CD4-positive, alpha-beta T cell (primary cell): Measurements from ENCODE around the gene NDRG3. TPM values are rescaled to one million over a fixed set of nuclear protein-coding genes. Genes with fewer than 3 reads are reported as not detected.
"Not testable (repeated sequence)": the region's sequence is repeated elsewhere in the genome, so short reads cannot be mapped to it uniquely, and the experiment has no call there.

Source experiments
- ATAC-seq: fragments of 200-7000 bp; cut with Tn5 transposase; one replicate; pipeline ENCODE4 v1.10.0; 2022; ENCODE audit warnings: mild to moderate bottlenecking; ENCODE audit not compliant: poor library complexity
- CTCF ChIA-PET: fragments of 350-600 bp; sonication (Branson Sonifier 250); formaldehyde crosslinking; loops from one replicate; lab custom pipeline; 2021; ENCODE audit warnings: antibody characterized with exemption, inconsistent platforms; lab: Charles Lee
- POLR2A ChIA-PET: fragments of 350-600 bp; sonication (Branson Sonifier 250); formaldehyde crosslinking; loops from one replicate; lab custom pipeline; 2021; ENCODE audit warnings: antibody characterized with exemption, inconsistent platforms; lab: Charles Lee
- DNase-seq, 14 experiments: peaks; one replicate each; pipeline ENCODE4 v3.0.0-alpha.2; 2013 to 2020; ENCODE audit warnings: mixed read lengths in 2 of 14
- H3K27ac ChIP-seq, 2 donors: one replicate each; pipeline versions ENCODE4 v1.5.1 to v1.7.0; 2013; ENCODE audit warnings: low read length in 2 of 2, low read depth in 1 of 2, mild to moderate bottlenecking in 1 of 2
- H3K27me3 ChIP-seq, 2 experiments: 1 replicate in 1 of 2; 2 replicates in 1 of 2; pipeline versions ENCODE4 v1.6.1 to v1.7.0; 2013; ENCODE audit warnings: low read length in 2 of 2, control low read depth in 1 of 2, mild to moderate bottlenecking in 1 of 2, moderate library complexity in 1 of 2; ENCODE audit not compliant: insufficient read depth in 2 of 2, control insufficient read depth in 1 of 2
- H3K36me3 ChIP-seq: one replicate; pipeline ENCODE4 v1.6.1; 2013; ENCODE audit warnings: low read length, control low read depth; ENCODE audit not compliant: insufficient read depth
- H3K4me1 ChIP-seq: one replicate; pipeline ENCODE4 v1.6.1; 2013; ENCODE audit warnings: low read length, control low read depth; ENCODE audit not compliant: insufficient read depth
- H3K4me3 ChIP-seq: one replicate; pipeline ENCODE4 v1.5.1; 2013; ENCODE audit warnings: mild to moderate bottlenecking, low read length, moderate library complexity
- H3K9me3 ChIP-seq, 2 experiments: 1 replicate in 1 of 2; 2 replicates in 1 of 2; pipeline versions ENCODE4 v1.6.1 to v1.7.0; 2013; ENCODE audit warnings: low read length in 2 of 2, mild to moderate bottlenecking in 2 of 2, control low read depth in 1 of 2, moderate library complexity in 1 of 2; ENCODE audit not compliant: control insufficient read depth in 1 of 2, insufficient read depth in 1 of 2
- H3K27ac Mint-ChIP-seq: one replicate; pipeline ENCODE4 v1.8.0; 2020; ENCODE audit warnings: mixed read lengths
- H3K27me3 Mint-ChIP-seq: one replicate; pipeline ENCODE4 v1.8.0; 2021; ENCODE audit warnings: mixed read lengths
- H3K36me3 Mint-ChIP-seq: one replicate; pipeline ENCODE4 v1.8.0; 2021; ENCODE audit warnings: low read depth, mixed read lengths
- H3K4me1 Mint-ChIP-seq: one replicate; pipeline ENCODE4 v1.8.0; 2021; ENCODE audit warnings: low read depth, mixed read lengths
- H3K4me3 Mint-ChIP-seq: one replicate; pipeline ENCODE4 v1.8.0; 2020; ENCODE audit warnings: mild to moderate bottlenecking, mixed read lengths
- H3K9me3 Mint-ChIP-seq: one replicate; pipeline ENCODE4 v1.8.0; 2020; ENCODE audit warnings: mixed read lengths
- intact Hi-C, 2 experiments: fragments of 100-400 bp; cut with DNase I in 1 of 2; cut with micrococcal nuclease in 1 of 2; formaldehyde crosslinking; loops; one replicate each; pipeline versions ENCODE4 v1.15.1 to v1.9.0; 2023 to 2025; cut with DNase I, micrococcal nuclease
- total RNA-seq, 174 experiments: library from RNA in 2 of 174; stranded (reverse) in 2 of 174; gene quantifications; one replicate each; pipeline ENCODE4 v1.2.3 and lab custom pipeline; 2021 to 2026
- TF ChIP-seq, protein P1 (sequence below): fragments of 200-600 bp; IDR thresholded peaks from one replicate; pipeline ENCODE4 v1.8.0; 2022; ENCODE audit warnings: antibody characterized with exemption, mild to moderate bottlenecking

The NDRG3 gene
- total RNA-seq, 2 experiments from 2014 or later: 17.3 to 17.5 TPM

DNA sequence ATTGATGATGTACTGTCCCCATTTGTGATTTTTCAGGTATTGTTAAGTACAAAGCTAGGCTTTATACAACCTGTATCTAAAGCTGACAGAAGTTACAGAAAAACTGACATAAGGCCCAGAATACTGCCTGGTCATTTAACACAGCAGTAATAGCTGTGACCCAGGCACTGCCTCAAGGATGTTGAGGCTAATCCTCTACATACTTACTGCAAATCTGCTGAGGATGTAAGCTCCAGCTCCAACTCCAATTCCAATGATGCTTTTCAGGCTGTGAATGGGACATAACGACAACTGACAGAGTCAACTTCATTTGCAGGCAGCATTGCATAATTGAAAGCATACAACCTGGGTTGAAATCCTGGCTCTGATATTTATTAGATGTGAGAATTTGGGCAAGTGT is 63.6 kb downstream of the NDRG3 start:
- Histone ChIP-seq H3K4me3 (no peak overlapping the region), H3K9me3 (no peaks in the 10 kb centered on the region), H3K27ac (no peak overlapping the region), H3K4me1 (no peaks in the 10 kb centered on the region), H3K36me3 (peaks cover 44% of the 10 kb centered on the region), H3K27me3 (no peaks in the 10 kb centered on the region)
- ChIA-PET CTCF (no interaction called here), POLR2A (no interaction called here)
- Mint-ChIP-seq H3K27ac (no peak overlapping the region), H3K27me3 (no peaks in the 10 kb centered on the region), H3K4me1 (no peaks in the 10 kb centered on the region), H3K9me3 (no peaks in the 10 kb centered on the region), H3K4me3 (no peak overlapping the region), H3K36me3 (peaks cover 64% of the 10 kb centered on the region)
- TF ChIP-seq, protein P1, sequence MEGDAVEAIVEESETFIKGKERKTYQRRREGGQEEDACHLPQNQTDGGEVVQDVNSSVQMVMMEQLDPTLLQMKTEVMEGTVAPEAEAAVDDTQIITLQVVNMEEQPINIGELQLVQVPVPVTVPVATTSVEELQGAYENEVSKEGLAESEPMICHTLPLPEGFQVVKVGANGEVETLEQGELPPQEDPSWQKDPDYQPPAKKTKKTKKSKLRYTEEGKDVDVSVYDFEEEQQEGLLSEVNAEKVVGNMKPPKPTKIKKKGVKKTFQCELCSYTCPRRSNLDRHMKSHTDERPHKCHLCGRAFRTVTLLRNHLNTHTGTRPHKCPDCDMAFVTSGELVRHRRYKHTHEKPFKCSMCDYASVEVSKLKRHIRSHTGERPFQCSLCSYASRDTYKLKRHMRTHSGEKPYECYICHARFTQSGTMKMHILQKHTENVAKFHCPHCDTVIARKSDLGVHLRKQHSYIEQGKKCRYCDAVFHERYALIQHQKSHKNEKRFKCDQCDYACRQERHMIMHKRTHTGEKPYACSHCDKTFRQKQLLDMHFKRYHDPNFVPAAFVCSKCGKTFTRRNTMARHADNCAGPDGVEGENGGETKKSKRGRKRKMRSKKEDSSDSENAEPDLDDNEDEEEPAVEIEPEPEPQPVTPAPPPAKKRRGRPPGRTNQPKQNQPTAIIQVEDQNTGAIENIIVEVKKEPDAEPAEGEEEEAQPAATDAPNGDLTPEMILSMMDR: no peak
- intact Hi-C loops: no loop called here
- ATAC-seq (no peak), DNase-seq (no peak)

DNA sequence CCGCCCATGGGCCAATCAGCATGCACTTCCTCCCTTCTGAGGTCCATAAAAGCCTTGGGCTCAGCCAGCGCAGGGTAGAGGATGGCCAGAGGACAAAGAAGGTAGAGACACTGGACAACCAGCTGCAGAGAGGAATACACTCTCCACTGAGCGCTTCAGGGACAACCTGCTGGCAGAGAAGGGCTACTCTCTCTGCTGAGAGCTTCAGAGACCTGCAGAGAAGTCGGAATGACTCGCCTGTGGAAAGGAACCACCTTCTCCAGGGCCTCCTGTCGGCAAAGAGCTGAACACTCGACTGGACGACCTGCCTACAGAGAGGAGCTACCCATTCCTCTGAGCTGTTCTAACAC is 68.5 kb downstream of the NDRG3 start:
- H3K9me3 ChIP-seq: no peaks in the 10 kb centered on the region
- intact Hi-C loops: no loop called here
- Mint-ChIP-seq H3K27me3 (no peaks in the 10 kb centered on the region), H3K9me3 (no peaks in the 10 kb centered on the region), H3K4me3 (no peak overlapping the region), H3K4me1 (no peaks in the 10 kb centered on the region), H3K36me3 (peaks cover 33% of the 10 kb centered on the region), H3K27ac (no peak overlapping the region)
- no peaks in the 10 kb centered on the region for H3K27me3 ChIP-seq
- no peak overlapping the region for H3K27ac ChIP-seq
- TF ChIP-seq, protein P1: no peak
- CTCF ChIA-PET: no interaction called here
- H3K36me3 ChIP-seq: peaks cover 24% of the 10 kb centered on the region
- H3K4me1 ChIP-seq: no peaks in the 10 kb centered on the region
- POLR2A ChIA-PET: no interaction called here
- H3K4me3 ChIP-seq: no peak overlapping the region
- ATAC-seq (no peak), DNase-seq (no peak)

GRCh38 chr20:36676701-36677421 is 69.0 kb downstream of the NDRG3 start:
- no peaks in the 10 kb centered on the region for H3K27me3 Mint-ChIP-seq
- no peaks in the 10 kb centered on the region for H3K9me3 Mint-ChIP-seq
- Histone ChIP-seq H3K27ac (no peak overlapping the region), H3K36me3 (peaks cover 21% of the 10 kb centered on the region), H3K9me3 (no peaks in the 10 kb centered on the region), H3K4me1 (no peaks in the 10 kb centered on the region), H3K4me3 (no peak overlapping the region), H3K27me3 (no peaks in the 10 kb centered on the region)
- H3K36me3 Mint-ChIP-seq: peaks cover 32% of the 10 kb centered on the region
- ChIA-PET CTCF (no interaction called here), POLR2A (no interaction called here)
- intact Hi-C loops: no loop called here
- no peak overlapping the region for H3K27ac Mint-ChIP-seq
- no peak for DNase-seq
- TF ChIP-seq, protein P1: no peak
- no peaks in the 10 kb centered on the region for H3K4me1 Mint-ChIP-seq
- no peak overlapping the region for H3K4me3 Mint-ChIP-seq
- no peak for ATAC-seq

DNA sequence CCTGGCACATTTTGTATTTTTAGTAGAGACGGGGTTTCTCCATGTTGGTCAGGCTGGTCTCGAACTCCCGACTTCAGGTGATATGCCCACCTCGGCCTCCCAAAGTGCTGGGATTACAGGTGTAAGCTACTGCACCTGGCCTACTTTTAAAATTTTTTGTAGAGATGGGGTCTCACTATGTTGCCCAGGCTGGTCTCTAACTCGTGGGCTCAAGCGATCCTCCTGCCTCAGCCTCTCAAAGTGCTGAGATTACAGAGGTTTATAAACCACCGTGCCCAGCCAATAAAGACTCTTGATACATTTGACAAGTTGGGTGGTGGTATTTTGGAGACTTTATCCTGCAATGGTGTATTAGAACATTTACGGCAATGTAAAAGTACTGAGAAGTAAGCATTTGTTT is 70.3 kb downstream of the NDRG3 start:
- H3K27me3 Mint-ChIP-seq, DNase-seq, H3K27me3 ChIP-seq, H3K9me3 ChIP-seq, CTCF ChIA-PET, POLR2A ChIA-PET, H3K4me3 ChIP-seq, H3K4me3 Mint-ChIP-seq, H3K4me1 ChIP-seq, H3K4me1 Mint-ChIP-seq, ATAC-seq, H3K9me3 Mint-ChIP-seq, H3K27ac Mint-ChIP-seq, intact Hi-C loops, H3K27ac ChIP-seq: not testable (repeated sequence)
- H3K36me3 Mint-ChIP-seq: peaks cover 26% of the 10 kb centered on the region
- H3K36me3 ChIP-seq: peaks cover 16% of the 10 kb centered on the region
